Limb (tissue), 2 donors: ENCODE measurements around the gene ABCA12.
A peak's percentile ranks its signal among the peaks of the same experiment; 100 is the strongest.

Experiments
- DNase-seq, 2 donors: peaks; one replicate each; pipeline ENCODE4 v3.0.0-alpha.2; 2016; ENCODE audit errors: extremely low spot score in 2 of 2

The ABCA12 gene

GRCh38 chr2:214960677-214961076 lies 177.7 kb downstream of the ABCA12 start:
- no peak for DNase-seq

- DNase-seq: no peak
Measured at GRCh38 chr2:214946949-214947348, 191.5 kb downstream of the ABCA12 start.

GRCh38 chr2:214934006-214934405 lies 204.4 kb downstream of the ABCA12 start:
- no peak for DNase-seq

DNA sequence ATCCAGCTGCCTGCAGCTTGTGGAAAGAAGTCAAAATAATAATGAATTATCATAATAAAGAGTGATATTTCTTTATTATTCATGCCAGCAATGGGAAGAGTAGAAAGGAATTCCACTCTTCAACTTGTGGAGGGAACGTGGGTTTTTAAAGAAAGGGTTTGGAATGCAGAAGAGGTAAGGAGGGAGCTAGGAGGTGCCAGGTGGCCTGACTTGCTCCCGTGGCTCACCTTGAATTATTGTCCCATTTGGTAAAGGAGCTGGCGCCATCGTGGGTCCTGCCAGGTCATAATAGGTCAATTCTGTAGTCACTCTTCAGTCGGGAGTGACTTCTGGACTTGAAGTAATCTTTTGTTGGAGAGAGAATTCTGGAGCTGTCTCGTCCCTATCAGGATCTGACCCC lies 233.8 kb downstream of the ABCA12 start:
- no peak for DNase-seq

GRCh38 chr2:214904176-214904575 lies 234.2 kb downstream of the ABCA12 start:
- no peak for DNase-seq

GRCh38 chr2:214902286-214902685 lies 236.1 kb downstream of the ABCA12 start:
- no peak for DNase-seq

DNA sequence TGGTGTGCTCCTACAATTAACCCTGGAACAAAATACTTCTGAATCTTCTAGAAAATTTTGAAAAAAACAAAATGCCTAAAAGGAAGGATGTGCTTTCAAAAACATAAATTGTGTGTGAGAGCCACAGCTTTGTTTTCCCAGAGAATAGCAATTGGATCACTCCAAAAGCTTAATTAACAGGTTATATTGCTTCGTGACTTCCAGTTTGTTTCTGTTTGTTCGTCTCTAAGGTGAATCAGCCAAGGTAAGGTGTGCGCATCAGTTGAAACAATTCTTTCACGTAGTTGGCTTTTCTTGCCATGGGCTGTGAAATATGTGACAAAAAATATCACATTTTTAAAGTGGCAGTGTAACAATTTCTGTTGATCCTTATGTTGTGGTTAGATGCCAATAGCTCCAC lies 238.7 kb downstream of the ABCA12 start:
- DNase-seq: no peak

DNA sequence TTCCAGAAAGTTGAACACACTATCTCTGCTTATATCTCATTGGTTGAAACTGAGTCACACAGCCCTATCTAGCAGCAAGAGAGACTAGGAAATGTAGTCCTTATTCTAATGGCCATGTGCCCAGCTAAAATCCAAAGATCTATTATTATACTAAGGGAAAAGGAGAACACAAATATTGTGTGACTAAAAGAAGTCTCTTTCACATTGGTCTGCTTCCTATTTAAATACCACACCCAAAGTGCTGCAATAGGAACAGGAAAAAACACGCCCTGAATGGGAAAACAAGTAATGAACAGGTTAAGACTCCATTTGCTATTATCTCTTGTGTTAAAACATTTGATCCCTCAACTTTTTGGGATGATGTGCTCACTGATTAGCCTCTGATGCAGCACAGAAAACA lies 242.2 kb downstream of the ABCA12 start:
- no peak for DNase-seq

DNA sequence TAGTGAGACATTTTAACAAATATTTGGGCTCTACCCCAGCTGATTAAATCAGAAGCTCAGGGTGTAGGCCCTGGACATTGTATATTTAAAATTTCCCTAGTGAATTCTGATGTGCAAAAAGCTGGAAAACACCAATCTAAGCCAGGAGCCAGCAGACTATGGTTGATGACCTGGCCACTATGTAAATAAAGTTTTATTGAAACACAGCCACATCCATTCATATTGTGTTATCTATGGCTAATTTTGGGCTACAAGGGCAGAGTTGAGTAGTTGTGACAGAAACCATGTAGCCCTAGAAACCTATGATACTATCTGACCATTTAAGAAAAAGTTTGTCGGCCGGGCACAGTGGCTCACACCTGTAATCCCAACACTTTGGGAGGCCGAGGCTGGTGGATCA lies 243.0 kb downstream of the ABCA12 start:
- no peak for DNase-seq

DNA sequence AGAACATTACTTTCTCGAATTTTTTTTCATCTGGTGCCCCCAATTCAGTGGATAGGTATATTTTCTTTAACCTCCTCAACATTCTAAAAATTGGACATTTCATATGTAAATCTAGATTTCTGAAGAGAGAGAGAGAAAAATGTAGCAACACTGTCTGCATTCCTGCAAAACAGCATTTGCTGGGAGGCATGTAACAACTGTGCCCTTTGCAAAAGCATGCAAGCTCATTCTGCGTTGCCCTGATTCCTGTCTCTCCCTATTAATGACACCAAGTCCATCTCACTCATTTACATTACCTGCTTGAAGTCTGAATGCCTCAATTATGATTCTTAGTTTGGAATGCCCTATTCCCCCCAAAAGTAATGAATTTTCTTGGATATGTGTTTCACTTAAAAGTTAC lies 249.1 kb downstream of the ABCA12 start:
- DNase-seq: no peak

DNA sequence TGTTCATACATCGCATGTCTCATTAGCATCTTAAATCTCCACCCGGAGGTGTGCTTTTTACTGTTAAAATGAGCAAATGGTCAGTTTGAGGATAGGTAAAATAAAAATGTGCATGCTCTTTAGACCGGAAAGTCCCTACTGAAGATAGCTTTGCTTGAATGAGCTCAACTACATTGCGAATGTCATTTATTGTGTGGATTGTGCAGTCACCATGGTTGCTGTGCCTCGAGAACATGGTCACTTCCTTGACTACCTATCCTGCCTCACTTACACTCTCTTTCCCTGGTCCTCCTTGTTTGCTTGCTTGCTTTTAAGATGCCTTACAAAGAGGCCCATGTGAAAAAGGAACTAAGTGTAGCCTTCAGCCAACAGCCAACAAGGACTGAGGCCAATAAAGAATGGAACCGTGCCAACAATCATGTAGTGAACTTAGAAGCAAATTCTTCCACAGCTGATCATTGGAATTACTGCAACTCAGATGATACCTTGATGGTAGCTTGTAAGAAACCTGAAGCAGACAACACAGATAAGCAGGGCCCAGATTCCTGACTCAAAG lies 256.7 kb downstream of the ABCA12 start:
- DNase-seq: peak in 1 of 2 donors; percentile 30
